SU-DHL-6 (cell line): ENCODE results near the gene TFDP2.

Experiments used
- EZH2phosphoT487 ChIP-seq: fragments of 200-600 bp; sonication (generic), shearing (Covaris generic); conservative IDR thresholded peaks from 2 replicates; pipeline ENCODE4 v1.6.1; 2018; ENCODE audit warnings: mild to moderate bottlenecking, antibody characterized with exemption, low read length, moderate library complexity, mixed read lengths
- TF ChIP-seq, protein P1 (sequence below): fragments of 200-600 bp; sonication (generic); IDR thresholded peaks from one replicate; pipeline ENCODE4 v1.5.1; 2017; ENCODE audit warnings: antibody characterized with exemption, mild to moderate bottlenecking, low read length, moderate library complexity; ENCODE audit not compliant: insufficient read depth, poor library complexity, severe bottlenecking

DNA sequence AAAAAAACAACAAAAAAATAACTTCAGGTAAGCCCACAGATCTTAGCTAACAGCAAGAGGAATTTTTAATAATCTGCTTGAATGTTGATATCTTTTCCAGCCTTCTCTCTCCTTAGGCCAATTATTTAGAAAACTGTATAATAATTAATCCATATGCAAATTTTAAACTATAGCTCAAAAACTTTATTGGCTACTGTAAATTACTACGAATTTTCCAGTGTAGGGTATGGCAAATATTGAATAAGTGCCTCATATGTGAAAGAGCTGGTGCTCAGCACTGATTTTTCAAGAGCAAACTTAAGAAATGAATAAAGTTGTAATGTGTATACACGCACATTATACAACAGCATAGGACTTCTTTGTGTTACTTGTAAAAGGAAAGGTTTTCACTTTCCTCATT, 123.0 kb downstream of the TFDP2 start:
- TF ChIP-seq, protein P1, sequence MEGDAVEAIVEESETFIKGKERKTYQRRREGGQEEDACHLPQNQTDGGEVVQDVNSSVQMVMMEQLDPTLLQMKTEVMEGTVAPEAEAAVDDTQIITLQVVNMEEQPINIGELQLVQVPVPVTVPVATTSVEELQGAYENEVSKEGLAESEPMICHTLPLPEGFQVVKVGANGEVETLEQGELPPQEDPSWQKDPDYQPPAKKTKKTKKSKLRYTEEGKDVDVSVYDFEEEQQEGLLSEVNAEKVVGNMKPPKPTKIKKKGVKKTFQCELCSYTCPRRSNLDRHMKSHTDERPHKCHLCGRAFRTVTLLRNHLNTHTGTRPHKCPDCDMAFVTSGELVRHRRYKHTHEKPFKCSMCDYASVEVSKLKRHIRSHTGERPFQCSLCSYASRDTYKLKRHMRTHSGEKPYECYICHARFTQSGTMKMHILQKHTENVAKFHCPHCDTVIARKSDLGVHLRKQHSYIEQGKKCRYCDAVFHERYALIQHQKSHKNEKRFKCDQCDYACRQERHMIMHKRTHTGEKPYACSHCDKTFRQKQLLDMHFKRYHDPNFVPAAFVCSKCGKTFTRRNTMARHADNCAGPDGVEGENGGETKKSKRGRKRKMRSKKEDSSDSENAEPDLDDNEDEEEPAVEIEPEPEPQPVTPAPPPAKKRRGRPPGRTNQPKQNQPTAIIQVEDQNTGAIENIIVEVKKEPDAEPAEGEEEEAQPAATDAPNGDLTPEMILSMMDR, result no peak
- TF ChIP-seq EZH2phosphoT487, result no peak
